Measurements from ENCODE around the gene LMAN1L.

GRCh38 chr15:74867466-74868038 is 54.9 kb downstream of the LMAN1L start:
- TF ChIP-seq CTCF (IDR thresholded peaks at IDR 0.05) (no peak), POLR2A (IDR thresholded peaks at IDR 0.05) (no peak)
